Osteocyte (in vitro differentiated cells): ENCODE results near the gene ELAC1. TPM values are rescaled to one million over a fixed set of nuclear protein-coding genes. Genes with fewer than 3 reads are reported as not detected.

Experiments
- DNase-seq: peaks from one replicate; pipeline ENCODE4 v3.0.0; 2021; ENCODE audit warnings: mixed read lengths; ENCODE audit not compliant: unreplicated experiment; ENCODE audit errors: extremely low spot score
- H3K27ac Mint-ChIP-seq: one replicate; pipeline ENCODE4 v1.8.0; 2021; ENCODE audit warnings: mild to moderate bottlenecking, mixed read lengths; ENCODE audit not compliant: unreplicated experiment
- H3K27me3 Mint-ChIP-seq: one replicate; pipeline ENCODE4 v1.8.0; 2021; ENCODE audit warnings: mixed read lengths; ENCODE audit not compliant: unreplicated experiment
- H3K36me3 Mint-ChIP-seq: one replicate; pipeline ENCODE4 v1.8.0; 2021; ENCODE audit warnings: mixed read lengths; ENCODE audit not compliant: unreplicated experiment
- H3K4me1 Mint-ChIP-seq: one replicate; pipeline ENCODE4 v1.8.0; 2021; ENCODE audit warnings: mixed read lengths; ENCODE audit not compliant: unreplicated experiment
- H3K4me3 Mint-ChIP-seq: one replicate; pipeline ENCODE4 v1.8.0; 2021; ENCODE audit warnings: mild to moderate bottlenecking, moderate library complexity, mixed read lengths; ENCODE audit not compliant: unreplicated experiment
- H3K9me3 Mint-ChIP-seq: one replicate; pipeline ENCODE4 v1.8.0; 2021; ENCODE audit warnings: mixed read lengths; ENCODE audit not compliant: unreplicated experiment
- total RNA-seq: library from RNA; stranded (reverse); gene quantifications from 2 replicates; pipeline ENCODE4 v1.2.1, GENCODE V29; 2021
- TF ChIP-seq, protein P1 (sequence below): fragments of 200-600 bp; sonication (generic); IDR thresholded peaks from 2 replicates; pipeline ENCODE4 v1.5.0; 2021; ENCODE audit warnings: antibody characterized with exemption, mild to moderate bottlenecking, moderate library complexity

The ELAC1 gene
- total RNA-seq, 1 donor from 2014 or later = 10.7 TPM

DNA sequence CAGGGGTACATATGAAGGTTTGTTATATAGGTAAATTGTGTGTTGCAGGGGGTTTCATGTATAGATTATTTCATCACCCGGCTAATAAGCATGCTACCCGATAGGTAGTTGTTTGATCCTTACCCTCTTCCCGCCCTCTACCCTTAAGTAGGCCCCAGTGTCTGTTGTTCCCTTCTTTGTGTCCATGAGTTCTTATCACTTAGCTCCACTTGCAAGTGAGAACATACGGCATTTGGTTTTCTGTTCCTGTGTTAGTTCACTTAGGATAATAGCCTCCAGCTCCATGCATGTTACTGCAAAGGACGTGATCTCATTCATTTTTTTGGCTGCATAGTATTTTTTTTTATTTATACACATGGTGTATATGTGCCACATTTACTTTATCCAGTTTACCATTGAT, 34.2 kb upstream of the ELAC1 start:
- H3K9me3 Mint-ChIP-seq = no peaks in the 10 kb centered on the region
- no peaks in the 10 kb centered on the region for H3K27me3 Mint-ChIP-seq
- peaks cover 14% of the 10 kb centered on the region for H3K36me3 Mint-ChIP-seq
- no peak overlapping the region for H3K4me3 Mint-ChIP-seq
- DNase-seq = no peak
- H3K27ac Mint-ChIP-seq = no peak overlapping the region
- H3K4me1 Mint-ChIP-seq = no peaks in the 10 kb centered on the region
- TF ChIP-seq, protein P1, sequence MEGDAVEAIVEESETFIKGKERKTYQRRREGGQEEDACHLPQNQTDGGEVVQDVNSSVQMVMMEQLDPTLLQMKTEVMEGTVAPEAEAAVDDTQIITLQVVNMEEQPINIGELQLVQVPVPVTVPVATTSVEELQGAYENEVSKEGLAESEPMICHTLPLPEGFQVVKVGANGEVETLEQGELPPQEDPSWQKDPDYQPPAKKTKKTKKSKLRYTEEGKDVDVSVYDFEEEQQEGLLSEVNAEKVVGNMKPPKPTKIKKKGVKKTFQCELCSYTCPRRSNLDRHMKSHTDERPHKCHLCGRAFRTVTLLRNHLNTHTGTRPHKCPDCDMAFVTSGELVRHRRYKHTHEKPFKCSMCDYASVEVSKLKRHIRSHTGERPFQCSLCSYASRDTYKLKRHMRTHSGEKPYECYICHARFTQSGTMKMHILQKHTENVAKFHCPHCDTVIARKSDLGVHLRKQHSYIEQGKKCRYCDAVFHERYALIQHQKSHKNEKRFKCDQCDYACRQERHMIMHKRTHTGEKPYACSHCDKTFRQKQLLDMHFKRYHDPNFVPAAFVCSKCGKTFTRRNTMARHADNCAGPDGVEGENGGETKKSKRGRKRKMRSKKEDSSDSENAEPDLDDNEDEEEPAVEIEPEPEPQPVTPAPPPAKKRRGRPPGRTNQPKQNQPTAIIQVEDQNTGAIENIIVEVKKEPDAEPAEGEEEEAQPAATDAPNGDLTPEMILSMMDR = no peak

GRCh38 chr18:50934545-50935211, 33.2 kb upstream of the ELAC1 start:
- no peaks in the 10 kb centered on the region for H3K27me3 Mint-ChIP-seq
- TF ChIP-seq, protein P1 = no peak
- no peaks in the 10 kb centered on the region for H3K9me3 Mint-ChIP-seq
- H3K36me3 Mint-ChIP-seq = peaks cover 15% of the 10 kb centered on the region
- no peak overlapping the region for H3K27ac Mint-ChIP-seq
- no peaks in the 10 kb centered on the region for H3K4me1 Mint-ChIP-seq
- no peak overlapping the region for H3K4me3 Mint-ChIP-seq
- DNase-seq = no peak

GRCh38 chr18:50935493-50936191, 32.2 kb upstream of the ELAC1 start:
- DNase-seq = no peak
- no peak overlapping the region for H3K27ac Mint-ChIP-seq
- TF ChIP-seq, protein P1 = no peak
- peaks cover 16% of the 10 kb centered on the region for H3K36me3 Mint-ChIP-seq
- no peaks in the 10 kb centered on the region for H3K9me3 Mint-ChIP-seq
- H3K4me3 Mint-ChIP-seq = no peak overlapping the region
- H3K4me1 Mint-ChIP-seq = no peaks in the 10 kb centered on the region
- H3K27me3 Mint-ChIP-seq = no peaks in the 10 kb centered on the region

DNA sequence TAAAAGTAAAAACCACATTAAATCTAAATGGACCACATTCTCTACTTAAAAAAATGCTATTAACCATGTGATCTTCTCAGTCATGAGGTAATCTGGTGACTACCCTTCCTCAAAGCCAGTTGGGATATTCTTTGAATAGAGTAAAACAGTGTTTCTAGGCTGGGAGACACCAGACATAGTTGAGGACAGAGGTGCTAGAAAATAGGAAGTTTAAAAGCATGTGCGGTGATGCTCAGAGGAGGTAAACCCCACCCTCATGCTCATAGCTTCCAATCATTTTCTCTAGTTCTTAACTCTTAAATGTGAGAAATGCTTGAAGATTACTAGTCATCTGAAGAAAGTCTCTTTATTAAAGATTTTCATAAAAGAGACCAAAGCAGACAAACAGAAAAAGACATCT, 30.7 kb upstream of the ELAC1 start:
- H3K27ac Mint-ChIP-seq = no peak overlapping the region
- DNase-seq = no peak
- H3K4me1 Mint-ChIP-seq = no peaks in the 10 kb centered on the region
- TF ChIP-seq, protein P1 = no peak
- H3K36me3 Mint-ChIP-seq = peaks cover 18% of the 10 kb centered on the region
- no peaks in the 10 kb centered on the region for H3K27me3 Mint-ChIP-seq
- no peaks in the 10 kb centered on the region for H3K9me3 Mint-ChIP-seq
- no peak overlapping the region for H3K4me3 Mint-ChIP-seq

GRCh38 chr18:50938912-50939311, 28.9 kb upstream of the ELAC1 start:
- no peak overlapping the region for H3K27ac Mint-ChIP-seq
- H3K4me3 Mint-ChIP-seq = no peak overlapping the region
- H3K27me3 Mint-ChIP-seq = no peaks in the 10 kb centered on the region
- H3K4me1 Mint-ChIP-seq = no peaks in the 10 kb centered on the region
- no peak for DNase-seq
- H3K9me3 Mint-ChIP-seq = no peaks in the 10 kb centered on the region
- TF ChIP-seq, protein P1 = no peak
- peaks cover 11% of the 10 kb centered on the region for H3K36me3 Mint-ChIP-seq
